Activated B cell treated with CpG ODN at 0.5 μM for 24 hours (primary cell): Measurements from ENCODE around the gene HLCS. TPM values are rescaled to one million over a fixed set of nuclear protein-coding genes. Genes with fewer than 3 reads are reported as not detected.

Experiments used
- ATAC-seq: fragments of 200-7000 bp; cut with Tn5 transposase; one replicate; pipeline ENCODE4 v1.10.0; 2021; ENCODE audit warnings: low read depth, mild to moderate bottlenecking, moderate library complexity
- CTCF ChIA-PET: fragments of 350-600 bp; sonication (Branson Sonifier 250); formaldehyde crosslinking; loops from one replicate; lab custom pipeline; 2021; ENCODE audit warnings: antibody characterized with exemption; lab: Charles Lee
- POLR2A ChIA-PET: fragments of 350-600 bp; sonication (Branson Sonifier 250); formaldehyde crosslinking; loops from one replicate; lab custom pipeline; 2021; ENCODE audit warnings: antibody characterized with exemption; lab: Charles Lee
- DNase-seq: peaks from one replicate; pipeline ENCODE4 v3.0.0; 2022
- H3K27ac Mint-ChIP-seq: one replicate; pipeline ENCODE4 v1.8.0; 2020; ENCODE audit warnings: mixed read lengths
- H3K27me3 Mint-ChIP-seq: one replicate; pipeline ENCODE4 v1.8.0; 2021; ENCODE audit warnings: mixed read lengths
- H3K36me3 Mint-ChIP-seq: one replicate; pipeline ENCODE4 v1.8.0; 2021; ENCODE audit warnings: low read depth, mixed read lengths
- H3K4me1 Mint-ChIP-seq: one replicate; pipeline ENCODE4 v1.8.0; 2021; ENCODE audit warnings: mixed read lengths
- H3K4me3 Mint-ChIP-seq: one replicate; pipeline ENCODE4 v1.8.0; 2020; ENCODE audit warnings: mild to moderate bottlenecking, mixed read lengths
- H3K9me3 Mint-ChIP-seq: one replicate; pipeline ENCODE4 v1.8.0; 2020; ENCODE audit warnings: mixed read lengths
- CTCF ChIP-seq: fragments of 200-600 bp; IDR thresholded peaks from one replicate; pipeline ENCODE4 v1.8.0; 2022; ENCODE audit warnings: antibody characterized with exemption, mild to moderate bottlenecking
- intact Hi-C: fragments of 100-400 bp; cut with micrococcal nuclease; formaldehyde crosslinking; loops from one replicate; pipeline ENCODE4 v1.15.1; 2024
- total RNA-seq: library from RNA; stranded (reverse); gene quantifications from 2 replicates; pipeline ENCODE4 v1.2.3, GENCODE V29; 2022

HLCS gene
- total RNA-seq, 1 donor from 2014 or later: 10.6 TPM

- Mint-ChIP-seq H3K4me3 (no peak overlapping the region), H3K27me3 (peaks cover 3% of the 10 kb centered on the region), H3K36me3 (no peaks in the 10 kb centered on the region), H3K9me3 (no peaks in the 10 kb centered on the region), H3K27ac (no peak overlapping the region), H3K4me1 (no peaks in the 10 kb centered on the region)
- TF ChIP-seq CTCF: no peak
- ATAC-seq: no peak
- intact Hi-C loops: no loop called here
- CTCF ChIA-PET: no interaction called here
- POLR2A ChIA-PET: no interaction called here
- DNase-seq: no peak
These were observed 238.6 kb downstream of the HLCS start for GRCh38 chr21:36727866-36728265.

DNA sequence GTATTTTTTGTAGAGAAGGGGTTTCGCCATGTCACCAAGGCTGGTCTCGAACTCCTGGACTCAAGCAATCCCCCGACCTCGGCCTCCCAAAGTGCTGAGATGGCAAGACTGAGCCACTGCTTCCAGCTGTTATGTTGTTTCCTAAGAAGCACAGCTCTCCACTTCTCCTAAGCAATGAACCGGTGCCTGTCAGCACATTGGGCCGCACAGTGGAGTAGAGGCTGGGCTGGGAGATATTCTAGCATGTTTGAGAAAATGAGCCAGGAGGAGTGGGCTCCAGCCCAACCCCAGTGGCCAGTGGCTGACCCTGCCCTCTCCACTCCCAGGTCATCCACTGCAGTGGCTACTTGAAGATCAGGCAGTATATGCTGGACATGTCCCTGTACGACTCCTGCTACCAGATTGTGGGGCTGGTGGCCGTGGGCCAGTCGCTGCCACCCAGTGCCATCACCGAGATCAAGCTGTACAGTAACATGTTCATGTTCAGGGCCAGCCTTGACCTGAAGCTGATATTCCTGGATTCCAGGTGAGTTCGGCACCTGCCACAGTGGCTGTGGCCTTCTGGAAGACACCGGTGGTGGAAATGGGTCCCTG is 240.6 kb downstream of the HLCS start:
- Mint-ChIP-seq H3K27me3 (peaks cover 2% of the 10 kb centered on the region), H3K36me3 (no peaks in the 10 kb centered on the region), H3K9me3 (no peaks in the 10 kb centered on the region), H3K4me1 (no peaks in the 10 kb centered on the region), H3K4me3 (no peak overlapping the region), H3K27ac (no peak overlapping the region)
- no peak for DNase-seq
- intact Hi-C loops: no loop called here
- no peak for TF ChIP-seq CTCF
- CTCF ChIA-PET: no interaction called here
- no peak for ATAC-seq
- POLR2A ChIA-PET: no interaction called here

DNA sequence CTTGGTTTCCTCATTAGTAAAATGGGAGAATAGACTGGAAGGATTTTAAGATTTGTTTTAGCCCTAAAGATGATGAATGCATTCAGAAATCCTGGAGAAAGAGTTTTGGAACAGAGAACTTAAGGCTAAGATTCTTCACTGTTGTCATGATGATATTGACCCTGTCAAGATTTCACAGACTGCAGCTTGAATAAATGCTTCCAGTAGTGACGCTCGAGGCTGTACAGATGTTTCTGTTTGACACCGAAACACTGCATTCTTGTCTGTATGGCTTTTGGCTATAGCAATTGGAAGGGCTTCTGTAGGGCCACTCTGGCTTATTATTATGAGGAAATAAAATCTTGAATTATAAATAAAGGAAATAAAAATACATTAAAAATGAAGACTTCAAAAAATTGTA is 241.8 kb downstream of the HLCS start:
- H3K4me1 Mint-ChIP-seq: no peaks in the 10 kb centered on the region
- POLR2A ChIA-PET: no interaction called here
- no peaks in the 10 kb centered on the region for H3K36me3 Mint-ChIP-seq
- DNase-seq (no peak), ATAC-seq (no peak)
- no peak overlapping the region for H3K27ac Mint-ChIP-seq
- intact Hi-C loops: no loop called here
- no peaks in the 10 kb centered on the region for H3K9me3 Mint-ChIP-seq
- no peak overlapping the region for H3K4me3 Mint-ChIP-seq
- TF ChIP-seq CTCF: no peak
- peaks cover 5% of the 10 kb centered on the region for H3K27me3 Mint-ChIP-seq
- CTCF ChIA-PET: no interaction called here

- no peak overlapping the region for H3K27ac Mint-ChIP-seq
- no peaks in the 10 kb centered on the region for H3K36me3 Mint-ChIP-seq
- H3K9me3 Mint-ChIP-seq: no peaks in the 10 kb centered on the region
- ChIA-PET CTCF (no interaction called here), POLR2A (no interaction called here)
- intact Hi-C loops: no loop called here
- no peak for TF ChIP-seq CTCF
- DNase-seq: no peak
- no peak overlapping the region for H3K4me3 Mint-ChIP-seq
- ATAC-seq: no peak
- H3K4me1 Mint-ChIP-seq: no peaks in the 10 kb centered on the region
- H3K27me3 Mint-ChIP-seq: peaks cover 10% of the 10 kb centered on the region
These were observed 243.0 kb downstream of the HLCS start for GRCh38 chr21:36723371-36723881.

DNA sequence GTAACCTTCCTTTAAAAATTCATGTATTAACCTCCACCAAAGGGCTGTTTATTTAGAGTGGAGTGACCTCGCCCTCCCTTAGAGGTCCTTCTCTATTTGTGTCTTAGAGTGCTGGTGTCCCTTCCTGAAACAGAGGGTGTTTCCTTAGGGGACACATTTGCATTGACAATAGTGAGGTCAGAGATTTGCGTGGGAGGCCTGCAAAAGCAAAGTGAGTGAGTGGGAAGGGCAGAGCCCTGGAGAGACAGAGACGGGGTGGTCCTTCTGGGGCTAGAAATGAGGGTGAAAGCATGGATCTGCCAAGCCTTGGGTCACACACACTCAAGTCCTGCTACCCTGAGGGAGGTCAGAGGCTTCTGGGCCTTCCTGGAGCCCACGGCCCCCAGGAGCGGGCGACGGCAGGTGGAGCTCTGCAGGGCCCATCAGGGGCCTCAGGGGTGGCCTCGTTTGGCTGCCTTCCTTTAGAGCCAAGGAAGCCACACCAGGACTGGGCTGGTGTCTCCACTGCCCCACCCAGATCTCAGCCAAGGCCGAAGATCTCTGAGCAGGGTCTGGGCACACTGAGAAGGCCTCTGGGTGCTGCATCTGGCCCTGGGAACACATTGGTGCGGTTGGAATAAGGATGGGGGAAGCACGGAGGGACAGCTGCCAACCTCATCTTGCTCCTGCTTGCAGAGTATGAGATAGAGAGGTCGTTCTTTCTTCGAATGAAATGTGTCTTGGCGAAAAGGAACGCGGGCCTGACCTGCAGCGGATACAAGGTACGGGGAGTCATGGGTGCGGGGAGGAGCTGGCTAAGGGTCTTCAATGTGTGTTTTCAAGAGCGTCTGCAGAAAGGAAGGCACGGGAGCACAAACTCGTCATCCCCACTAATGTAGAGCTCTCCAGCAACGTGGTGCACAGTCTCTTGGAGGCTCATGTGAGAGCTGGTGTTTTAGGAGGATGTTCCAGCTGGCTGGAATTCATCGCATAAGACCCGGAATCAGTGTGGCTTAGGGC is 243.8 kb downstream of the HLCS start:
- H3K27me3 Mint-ChIP-seq: peaks cover 16% of the 10 kb centered on the region
- ChIA-PET POLR2A (no interaction called here), CTCF (no interaction called here)
- no peak for ATAC-seq
- H3K4me1 Mint-ChIP-seq: no peaks in the 10 kb centered on the region
- no peaks in the 10 kb centered on the region for H3K36me3 Mint-ChIP-seq
- intact Hi-C loops: no loop called here
- H3K9me3 Mint-ChIP-seq: no peaks in the 10 kb centered on the region
- no peak for TF ChIP-seq CTCF
- no peak overlapping the region for H3K4me3 Mint-ChIP-seq
- H3K27ac Mint-ChIP-seq: no peak overlapping the region
- no peak for DNase-seq
